ENCODE measurements around the gene STAT3.
A peak's percentile ranks its signal among the peaks of the same experiment; 100 is the strongest.

The STAT3 gene

DNA sequence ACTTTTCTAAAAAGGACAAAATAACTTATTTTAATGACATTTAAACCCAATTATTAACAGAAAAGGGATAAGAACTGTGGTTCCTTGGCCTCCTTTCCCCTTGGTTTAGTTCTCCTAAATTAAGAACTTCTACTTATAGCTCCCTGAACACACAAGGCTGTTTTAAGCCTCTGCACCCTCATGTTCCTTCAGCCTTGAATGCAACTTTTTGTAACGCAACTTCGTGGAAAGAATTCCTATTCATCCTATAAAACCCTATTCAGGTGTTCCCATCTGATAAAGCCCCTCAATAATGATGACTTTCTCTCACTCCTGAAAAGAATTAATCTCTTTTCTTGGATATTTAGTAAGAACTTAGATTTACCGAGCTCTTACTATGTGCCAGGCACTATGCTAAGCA lies 6.3 kb downstream of the STAT3 start:
- no peaks in the 10 kb centered on the region for H3K9me2 ChIP-seq (replicated peaks; ENCODE audit: control insufficient read depth, low read length)
- H3K79me2 ChIP-seq (ENCODE audit: control insufficient read depth, low read length), result no peaks in the 10 kb centered on the region; the same call in none of the 2 replicates

GRCh38 chr17:42380935-42381334 lies 7.3 kb downstream of the STAT3 start:
- Histone ChIP-seq H3K79me2 (ENCODE audit: control insufficient read depth, low read length) (no peaks in the 10 kb centered on the region; the same call in 1 of the 2 replicates), H3K27me3 (ENCODE audit: control insufficient read depth, low read length) (peaks cover 14% of the 10 kb centered on the region), H3K4me2 (ENCODE audit: low read length) (no peak overlapping the region), H3K9me2 (replicated peaks; ENCODE audit: control insufficient read depth, low read length) (no peaks in the 10 kb centered on the region), H3F3A (ENCODE audit: control insufficient read depth, insufficient read depth) (0 out of 2 replicates have a peak, but pooled peaks cover 3% of the 10 kb centered on the region), H3K4me3 (ENCODE audit: low read length) (no peak overlapping the region), H3K27ac (ENCODE audit: low read depth, low read length) (no peak overlapping the region), H3K36me3 (ENCODE audit: control insufficient read depth, low read length) (no peaks in the 10 kb centered on the region), H3K4me1 (ENCODE audit: control insufficient read depth, low read length) (peaks cover 21% of the 10 kb centered on the region), H4K20me1 (ENCODE audit: control insufficient read depth, insufficient read depth, low read depth, low read length) (no peaks in the 10 kb centered on the region), H3K9me3 (ENCODE audit: control insufficient read depth, insufficient read depth, low read length) (no peaks in the 10 kb centered on the region)
- TF ChIP-seq EZH2phosphoT487 (IDR thresholded peaks at IDR 0.05; ENCODE audit: borderline replicate concordance, low read length) (no peak), CTCF (IDR thresholded peaks at IDR 0.05; ENCODE audit: low read depth, low read length, poor library complexity, severe bottlenecking) (no peak)

More for the DNA sequence above, 6.3 kb downstream of the STAT3 start:
- peaks cover 21% of the 10 kb centered on the region for H3K4me1 ChIP-seq (ENCODE audit: control insufficient read depth, low read length)
- no peak for TF ChIP-seq EZH2phosphoT487 (IDR thresholded peaks at IDR 0.05; ENCODE audit: borderline replicate concordance, low read length)
- no peak for TF ChIP-seq CTCF (IDR thresholded peaks at IDR 0.05; ENCODE audit: low read depth, low read length, poor library complexity, severe bottlenecking)
- peaks cover 8% of the 10 kb centered on the region; the same call in 1 of the 2 replicates for H3F3A ChIP-seq (ENCODE audit: control insufficient read depth, insufficient read depth)
- H3K4me2 ChIP-seq (ENCODE audit: low read length), result no peak overlapping the region
- H3K9me3 ChIP-seq (ENCODE audit: control insufficient read depth, insufficient read depth, low read length), result no peaks in the 10 kb centered on the region
- H3K4me3 ChIP-seq (ENCODE audit: low read length), result no peak overlapping the region
- no peaks in the 10 kb centered on the region for H3K36me3 ChIP-seq (ENCODE audit: control insufficient read depth, low read length)
- H4K20me1 ChIP-seq (ENCODE audit: control insufficient read depth, insufficient read depth, low read depth, low read length), result 0 out of 2 replicates have a peak, but pooled peaks cover under 1% of the 10 kb centered on the region
- peaks cover 21% of the 10 kb centered on the region for H3K27me3 ChIP-seq (ENCODE audit: control insufficient read depth, low read length)
- no peak overlapping the region for H3K27ac ChIP-seq (ENCODE audit: low read depth, low read length)

DNA sequence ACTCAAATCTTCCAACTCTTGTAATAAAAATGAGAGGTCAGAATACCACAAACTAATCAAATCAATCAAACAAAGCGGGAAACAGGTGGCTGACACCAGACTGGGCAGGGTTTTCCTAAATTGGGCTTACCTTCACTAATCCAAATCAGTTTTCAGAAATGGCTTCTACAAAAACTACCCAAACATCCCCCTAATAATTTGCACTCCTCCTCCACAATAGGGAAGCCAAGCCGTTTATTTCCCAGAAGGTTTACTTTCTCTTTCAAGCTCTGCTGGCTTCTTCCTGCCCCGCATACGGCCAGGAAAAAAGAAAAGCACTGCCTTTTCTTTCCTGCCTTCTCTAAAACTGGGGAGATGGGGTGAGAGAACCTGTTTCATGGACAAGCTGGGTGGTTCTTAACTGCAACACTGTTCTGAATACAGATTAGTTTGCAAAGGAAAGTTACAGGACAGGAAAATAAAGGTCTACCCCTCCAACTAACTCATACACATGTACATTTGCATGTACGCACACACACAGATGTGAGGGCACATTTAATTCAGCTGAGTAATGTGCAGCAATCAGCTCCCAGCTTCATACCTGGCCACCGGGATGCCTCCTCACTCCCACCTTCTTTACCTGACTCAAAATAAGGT lies 9.2 kb downstream of the STAT3 start:
- H3K79me2 ChIP-seq (ENCODE audit: control insufficient read depth, low read length), result no peaks in the 10 kb centered on the region; the same call in 1 of the 2 replicates
- no peak overlapping the region for H3K27ac ChIP-seq (ENCODE audit: low read depth, low read length)
- H3F3A ChIP-seq (ENCODE audit: control insufficient read depth, insufficient read depth), result peaks cover 6% of the 10 kb centered on the region; the same call in 1 of the 2 replicates
- peak overlapping the region; percentile 94 for H3K4me2 ChIP-seq (ENCODE audit: low read length)
- peak overlapping the region; percentile 70 for H3K4me3 ChIP-seq (ENCODE audit: low read length)
- H3K9me3 ChIP-seq (ENCODE audit: control insufficient read depth, insufficient read depth, low read length), result no peaks in the 10 kb centered on the region
- no peaks in the 10 kb centered on the region for H4K20me1 ChIP-seq (ENCODE audit: control insufficient read depth, insufficient read depth, low read depth, low read length)
- TF ChIP-seq EZH2phosphoT487 (IDR thresholded peaks at IDR 0.05; ENCODE audit: borderline replicate concordance, low read length) (no peak), CTCF (IDR thresholded peaks at IDR 0.05; ENCODE audit: low read depth, low read length, poor library complexity, severe bottlenecking) (no peak)
- H3K4me1 ChIP-seq (ENCODE audit: control insufficient read depth, low read length), result peaks cover 29% of the 10 kb centered on the region
- H3K9me2 ChIP-seq (replicated peaks; ENCODE audit: control insufficient read depth, low read length), result no peaks in the 10 kb centered on the region
- no peaks in the 10 kb centered on the region for H3K36me3 ChIP-seq (ENCODE audit: control insufficient read depth, low read length)
- peaks cover 14% of the 10 kb centered on the region for H3K27me3 ChIP-seq (ENCODE audit: control insufficient read depth, low read length)

Measured in DOHH2 (cell line).